Erythroblast (primary cell): ENCODE data around the gene STH.
"Not testable (repeated sequence)": the region's sequence is repeated elsewhere in the genome, so short reads cannot be mapped to it uniquely, and the experiment has no call there.

Experiments
- DNase-seq, 2 experiments: peaks; one replicate each; lab custom pipeline; 2025; lab: John Stamatoyannopoulos, UW
- GATA1 ChIP-seq: IDR thresholded peaks from 2 replicates; pipeline ENCODE4 v1.6.1; 2011; ENCODE audit warnings: low read depth, mild to moderate bottlenecking, control low read depth, low read length, moderate library complexity
- POLR2A ChIP-seq: IDR thresholded peaks from 2 replicates; pipeline ENCODE4 v1.6.1; 2011; ENCODE audit warnings: mild to moderate bottlenecking, low read length

STH gene

GRCh38 chr17:46011711-46012505 lies 12.9 kb downstream of the STH start:
- DNase-seq: no peak
- no peak for TF ChIP-seq GATA1
- no peak for TF ChIP-seq POLR2A

- TF ChIP-seq GATA1: no peak
- no peak for TF ChIP-seq POLR2A
- no peak for DNase-seq
Measured at GRCh38 chr17:46012506-46013079, 13.5 kb downstream of the STH start.

- no peak for TF ChIP-seq GATA1
- no peak for DNase-seq
Measured at GRCh38 chr17:46013127-46013501, 14.1 kb downstream of the STH start.

GRCh38 chr17:46013502-46014165 lies 14.6 kb downstream of the STH start:
- no peak for DNase-seq
- TF ChIP-seq POLR2A (no peak), GATA1 (no peak)

GRCh38 chr17:46019408-46019925 lies 20.4 kb downstream of the STH start:
- not testable (repeated sequence) for DNase-seq

GRCh38 chr17:46020023-46020761 lies 21.1 kb downstream of the STH start:
- TF ChIP-seq POLR2A: no peak
- no peak for TF ChIP-seq GATA1

GRCh38 chr17:46020998-46021397 lies 21.9 kb downstream of the STH start:
- no peak for DNase-seq
- no peak for TF ChIP-seq GATA1
- TF ChIP-seq POLR2A: no peak

More at GRCh38 chr17:46020023-46020761, 21.1 kb downstream of the STH start:
- no peak for DNase-seq

- DNase-seq: not testable (repeated sequence)
Measured at GRCh38 chr17:46023366-46023765, 24.3 kb downstream of the STH start.

- TF ChIP-seq POLR2A (no peak), GATA1 (no peak)
- DNase-seq: no peak
Measured at GRCh38 chr17:46023783-46024388, 24.8 kb downstream of the STH start.

GRCh38 chr17:46024590-46024989 lies 25.5 kb downstream of the STH start:
- DNase-seq: no peak
- no peak for TF ChIP-seq GATA1
- no peak for TF ChIP-seq POLR2A

- no peak for DNase-seq
- TF ChIP-seq GATA1: no peak
- TF ChIP-seq POLR2A: no peak
Measured at GRCh38 chr17:46025060-46025459, 26.0 kb downstream of the STH start.

- DNase-seq: no peak
- TF ChIP-seq GATA1: no peak
- TF ChIP-seq POLR2A: no peak
Measured at GRCh38 chr17:46025510-46026165, 26.6 kb downstream of the STH start.
